ENCODE measurements around the gene ZNF106.

The ZNF106 gene

GRCh38 chr15:42457445-42458442 lies 33.2 kb downstream of the ZNF106 start:
- H3K27ac Mint-ChIP-seq, result peak overlapping the region in 1 of 2 donors; percentile 0
- H3K9me3 Mint-ChIP-seq, result no peaks in the 10 kb centered on the region
- no peak overlapping the region for H3K4me3 Mint-ChIP-seq
- DNase-seq (no peak), ATAC-seq (replicated peaks) (no peak)
- peaks cover 2 to 13% of the 10 kb centered on the region in 2 donors for H3K4me1 Mint-ChIP-seq (ENCODE audit: low read depth in 2 of 2)
- H3K27me3 Mint-ChIP-seq, result no peaks in the 10 kb centered on the region
- H3K36me3 Mint-ChIP-seq (ENCODE audit: insufficient read depth), result peaks cover 17% of the 10 kb centered on the region

GRCh38 chr15:42456971-42457370 lies 34.0 kb downstream of the ZNF106 start:
- Mint-ChIP-seq H3K27ac (peak overlapping the region in 1 of 2 donors; percentile 0), H3K36me3 (ENCODE audit: insufficient read depth) (peaks cover 17% of the 10 kb centered on the region), H3K27me3 (no peaks in the 10 kb centered on the region), H3K4me1 (ENCODE audit: low read depth in 2 of 2) (peaks cover 2 to 13% of the 10 kb centered on the region in 2 donors), H3K4me3 (no peak overlapping the region), H3K9me3 (no peaks in the 10 kb centered on the region)
- DNase-seq (no peak), ATAC-seq (replicated peaks) (no peak)

- DNase-seq (no peak), ATAC-seq (replicated peaks) (no peak)
- Mint-ChIP-seq H3K4me3 (no peak overlapping the region), H3K36me3 (ENCODE audit: insufficient read depth) (peaks cover 20% of the 10 kb centered on the region), H3K27me3 (no peaks in the 10 kb centered on the region), H3K9me3 (no peaks in the 10 kb centered on the region), H3K27ac (peak overlapping the region in 1 of 2 donors; percentile 0), H3K4me1 (ENCODE audit: low read depth in 2 of 2) (peaks cover 2 to 13% of the 10 kb centered on the region in 2 donors)
These were observed 34.4 kb downstream of the ZNF106 start for GRCh38 chr15:42456531-42456930.

GRCh38 chr15:42453826-42454225 lies 37.1 kb downstream of the ZNF106 start:
- Mint-ChIP-seq H3K27ac (peak overlapping the region in 1 of 2 donors; percentile 46), H3K36me3 (ENCODE audit: insufficient read depth) (peaks cover 32% of the 10 kb centered on the region), H3K4me1 (ENCODE audit: low read depth in 2 of 2) (peaks cover 2 to 8% of the 10 kb centered on the region in 2 donors), H3K27me3 (no peaks in the 10 kb centered on the region), H3K4me3 (no peak overlapping the region), H3K9me3 (no peaks in the 10 kb centered on the region)
- ATAC-seq (replicated peaks), result no peak
- DNase-seq, result no peak

- Mint-ChIP-seq H3K4me1 (ENCODE audit: low read depth in 2 of 2) (no peaks in the 10 kb centered on the region), H3K4me3 (no peak overlapping the region), H3K9me3 (no peaks in the 10 kb centered on the region), H3K27me3 (no peaks in the 10 kb centered on the region), H3K27ac (no peak overlapping the region), H3K36me3 (ENCODE audit: insufficient read depth) (peaks cover 33% of the 10 kb centered on the region)
- ATAC-seq (replicated peaks), result no peak
- no peak for DNase-seq
These were observed 40.5 kb downstream of the ZNF106 start for GRCh38 chr15:42450425-42450790.

GRCh38 chr15:42449770-42450424 lies 41.0 kb downstream of the ZNF106 start:
- ATAC-seq (replicated peaks), result no peak
- no peaks in the 10 kb centered on the region for H3K27me3 Mint-ChIP-seq
- H3K4me3 Mint-ChIP-seq, result no peak overlapping the region
- DNase-seq, result no peak
- peaks cover 36% of the 10 kb centered on the region for H3K36me3 Mint-ChIP-seq (ENCODE audit: insufficient read depth)
- peak overlapping the region in 1 of 2 donors; percentile 8 for H3K27ac Mint-ChIP-seq
- no peaks in the 10 kb centered on the region for H3K9me3 Mint-ChIP-seq
- no peaks in the 10 kb centered on the region for H3K4me1 Mint-ChIP-seq (ENCODE audit: low read depth in 2 of 2)

- H3K27me3 Mint-ChIP-seq, result no peaks in the 10 kb centered on the region
- DNase-seq, result no peak
- H3K4me3 Mint-ChIP-seq, result no peak overlapping the region
- no peak for ATAC-seq (replicated peaks)
- H3K36me3 Mint-ChIP-seq (ENCODE audit: insufficient read depth), result peaks cover 43% of the 10 kb centered on the region
- H3K27ac Mint-ChIP-seq, result no peak overlapping the region
- H3K4me1 Mint-ChIP-seq (ENCODE audit: low read depth in 2 of 2), result no peaks in the 10 kb centered on the region
- H3K9me3 Mint-ChIP-seq, result no peaks in the 10 kb centered on the region
These were observed 42.7 kb downstream of the ZNF106 start for GRCh38 chr15:42448281-42448680.

GRCh38 chr15:42447599-42447998 lies 43.3 kb downstream of the ZNF106 start:
- Mint-ChIP-seq H3K9me3 (no peaks in the 10 kb centered on the region), H3K4me3 (no peak overlapping the region), H3K36me3 (ENCODE audit: insufficient read depth) (peaks cover 42% of the 10 kb centered on the region), H3K27me3 (no peaks in the 10 kb centered on the region), H3K27ac (no peak overlapping the region), H3K4me1 (ENCODE audit: low read depth in 2 of 2) (no peaks in the 10 kb centered on the region)
- DNase-seq, result no peak
- ATAC-seq (replicated peaks), result no peak

- Mint-ChIP-seq H3K27ac (peak overlapping the region in 1 of 2 donors; percentile 1), H3K4me3 (no peak overlapping the region)
- ATAC-seq (replicated peaks), result no peak
These were observed 45.4 kb downstream of the ZNF106 start for GRCh38 chr15:42445551-42445950.

GRCh38 chr15:42444415-42445063 lies 46.4 kb downstream of the ZNF106 start:
- DNase-seq, result no peak
- no peak overlapping the region for H3K4me3 Mint-ChIP-seq
- no peaks in the 10 kb centered on the region for H3K9me3 Mint-ChIP-seq
- peak overlapping the region; percentile 21 to 44 for H3K27ac Mint-ChIP-seq
- no peaks in the 10 kb centered on the region for H3K4me1 Mint-ChIP-seq (ENCODE audit: low read depth in 2 of 2)
- H3K36me3 Mint-ChIP-seq (ENCODE audit: insufficient read depth), result peaks cover 38% of the 10 kb centered on the region
- no peak for ATAC-seq (replicated peaks)
- no peaks in the 10 kb centered on the region for H3K27me3 Mint-ChIP-seq

More at GRCh38 chr15:42445551-42445950, 45.4 kb downstream of the ZNF106 start:
- no peak for DNase-seq
- H3K9me3 Mint-ChIP-seq, result no peaks in the 10 kb centered on the region
- no peaks in the 10 kb centered on the region for H3K4me1 Mint-ChIP-seq (ENCODE audit: low read depth in 2 of 2)
- peaks cover 41% of the 10 kb centered on the region for H3K36me3 Mint-ChIP-seq (ENCODE audit: insufficient read depth)
- no peaks in the 10 kb centered on the region for H3K27me3 Mint-ChIP-seq

GRCh38 chr15:42427429-42428223 lies 63.3 kb downstream of the ZNF106 start:
- Mint-ChIP-seq H3K27ac (no peak overlapping the region), H3K27me3 (no peaks in the 10 kb centered on the region), H3K4me1 (ENCODE audit: low read depth in 2 of 2) (no peaks in the 10 kb centered on the region), H3K36me3 (ENCODE audit: insufficient read depth) (peaks cover 75% of the 10 kb centered on the region), H3K9me3 (no peaks in the 10 kb centered on the region), H3K4me3 (no peak overlapping the region)
- DNase-seq (no peak), ATAC-seq (replicated peaks) (no peak)

GRCh38 chr15:42421376-42421775 lies 69.6 kb downstream of the ZNF106 start:
- no peaks in the 10 kb centered on the region for H3K4me1 Mint-ChIP-seq (ENCODE audit: low read depth in 2 of 2)
- H3K27ac Mint-ChIP-seq, result no peak overlapping the region
- no peak for DNase-seq
- H3K36me3 Mint-ChIP-seq (ENCODE audit: insufficient read depth), result peaks cover 75% of the 10 kb centered on the region
- H3K9me3 Mint-ChIP-seq, result no peaks in the 10 kb centered on the region
- no peak overlapping the region for H3K4me3 Mint-ChIP-seq
- no peak for ATAC-seq (replicated peaks)
- no peaks in the 10 kb centered on the region for H3K27me3 Mint-ChIP-seq

- no peak for DNase-seq
- H3K4me1 Mint-ChIP-seq (ENCODE audit: low read depth in 2 of 2), result no peaks in the 10 kb centered on the region
- H3K36me3 Mint-ChIP-seq (ENCODE audit: insufficient read depth), result peaks cover 64% of the 10 kb centered on the region
- H3K4me3 Mint-ChIP-seq, result no peak overlapping the region
- H3K9me3 Mint-ChIP-seq, result no peaks in the 10 kb centered on the region
- ATAC-seq (replicated peaks), result no peak
- H3K27ac Mint-ChIP-seq, result no peak overlapping the region
- no peaks in the 10 kb centered on the region for H3K27me3 Mint-ChIP-seq
These were observed 71.6 kb downstream of the ZNF106 start for GRCh38 chr15:42419369-42419768.

All from effector memory CD8-positive, alpha-beta T cell (primary cell).